ENCODE data around the gene PTPRN2.

The PTPRN2 gene

DNA sequence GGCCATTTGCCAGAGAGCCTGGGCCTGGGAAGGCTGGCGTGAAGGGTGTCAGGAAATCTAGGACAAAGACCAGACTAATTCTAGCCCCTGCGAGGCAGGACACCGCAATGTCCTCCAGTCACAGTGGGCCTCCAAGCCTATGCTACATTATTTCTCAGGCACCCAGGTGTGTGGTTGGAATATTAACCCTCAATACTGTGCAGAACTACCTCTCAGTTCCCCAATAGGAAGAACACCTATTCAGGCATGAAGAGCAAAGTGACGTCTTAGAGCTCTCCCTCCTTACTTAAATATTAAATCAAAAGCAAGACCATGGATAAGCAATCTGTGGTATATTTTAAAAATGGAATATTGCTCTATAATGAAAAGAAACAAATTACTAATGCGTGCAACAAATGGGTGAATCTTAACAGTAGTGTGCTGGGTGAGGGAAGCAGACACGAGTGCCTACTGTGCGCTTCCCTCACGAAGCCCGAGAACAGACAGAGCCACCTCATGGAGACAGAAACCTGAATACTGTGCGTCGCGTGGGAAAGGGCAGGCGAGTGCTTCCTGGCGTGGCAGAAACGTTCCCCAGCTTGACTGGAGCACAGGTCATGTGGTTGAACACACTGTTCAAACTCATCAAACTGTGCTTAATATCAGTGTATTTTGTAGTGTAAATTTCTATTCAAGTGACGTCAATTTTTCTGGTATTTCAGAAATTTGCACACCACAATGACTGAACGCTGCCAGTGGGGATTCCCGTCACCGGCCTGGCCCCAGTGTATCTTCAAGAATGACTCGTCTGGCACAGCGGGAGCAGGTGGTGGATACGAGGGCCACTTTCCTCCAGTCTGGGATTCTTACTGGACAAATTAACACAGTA is 15.5 kb upstream of the PTPRN2 start:
- no peak for FAIRE-seq

DNA sequence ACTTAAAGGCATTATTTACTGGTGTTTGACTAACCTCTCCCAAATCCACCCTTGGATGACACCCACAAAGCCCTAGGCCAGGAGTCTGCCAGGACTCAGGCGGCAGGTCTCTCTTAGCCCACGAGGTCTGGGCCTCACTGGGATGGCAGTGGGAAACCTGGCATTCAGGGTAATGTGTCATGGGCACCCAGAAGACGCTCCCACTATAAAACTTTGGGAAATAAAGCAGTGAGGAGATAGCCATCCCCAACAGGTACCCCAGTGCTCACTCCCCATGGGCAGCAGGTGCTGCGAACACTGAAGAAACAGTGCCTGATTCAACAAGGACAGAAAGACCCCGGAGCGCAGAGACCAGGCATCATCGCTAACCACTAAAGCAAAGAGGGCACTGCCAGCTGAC is 14.4 kb upstream of the PTPRN2 start:
- FAIRE-seq = no peak

DNA sequence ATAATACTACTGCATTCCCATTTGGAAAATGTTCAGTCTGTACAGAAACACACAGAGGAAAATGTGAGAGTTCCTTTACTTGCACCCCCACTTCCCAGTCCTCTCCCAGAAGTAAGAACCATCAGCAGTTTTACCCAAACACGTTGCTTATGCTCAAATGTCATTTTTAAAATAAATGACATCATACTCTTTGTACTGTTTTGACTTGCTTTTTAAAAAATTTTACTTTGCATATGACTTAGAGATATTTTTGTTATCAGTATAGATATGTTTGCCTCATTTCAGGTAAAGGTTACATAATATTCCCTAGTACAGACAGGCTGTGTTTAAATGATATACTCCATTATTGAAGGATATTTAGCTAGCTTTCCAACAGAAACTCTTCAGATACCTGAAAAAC is 13.5 kb upstream of the PTPRN2 start:
- no peak for FAIRE-seq

DNA sequence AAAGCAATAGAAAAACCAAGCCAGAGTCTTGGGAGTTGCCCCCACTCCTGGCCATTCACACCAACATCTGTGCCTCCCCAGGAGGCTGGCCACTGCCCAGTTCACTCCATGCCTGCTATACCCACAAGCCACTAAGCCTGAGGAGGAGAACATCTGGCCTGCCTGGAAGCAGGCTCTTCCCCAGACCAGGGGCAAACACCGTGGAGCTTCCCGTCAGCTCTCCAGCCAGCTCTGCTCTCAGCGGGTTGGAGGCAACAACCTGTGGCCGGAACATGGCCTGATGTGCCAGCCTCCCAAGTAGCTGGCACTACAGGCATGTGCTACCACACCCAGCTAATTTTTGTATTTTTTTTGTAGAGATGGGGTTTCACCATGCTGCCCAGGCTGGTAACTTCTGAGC is 9.1 kb upstream of the PTPRN2 start:
- FAIRE-seq = no peak

DNA sequence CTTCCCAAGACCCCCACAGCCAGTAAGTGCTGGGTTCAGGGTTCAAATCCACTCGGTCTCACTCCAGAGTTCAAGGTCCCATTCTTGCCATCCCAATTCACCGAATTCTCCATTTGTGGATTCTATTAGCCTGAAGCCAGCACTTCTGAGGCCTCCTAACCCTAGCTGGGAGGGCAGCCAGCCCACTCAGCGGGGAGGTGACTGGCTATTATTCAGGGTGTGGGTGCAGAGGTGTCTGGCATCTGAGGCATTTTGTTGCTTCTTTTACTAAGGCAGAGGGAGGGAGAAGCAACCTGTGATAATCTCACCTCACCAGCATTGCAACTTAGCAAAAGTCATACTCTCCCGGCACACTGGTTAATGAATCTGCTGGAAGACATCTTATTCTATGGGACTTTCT is 8.7 kb upstream of the PTPRN2 start:
- FAIRE-seq = no peak

DNA sequence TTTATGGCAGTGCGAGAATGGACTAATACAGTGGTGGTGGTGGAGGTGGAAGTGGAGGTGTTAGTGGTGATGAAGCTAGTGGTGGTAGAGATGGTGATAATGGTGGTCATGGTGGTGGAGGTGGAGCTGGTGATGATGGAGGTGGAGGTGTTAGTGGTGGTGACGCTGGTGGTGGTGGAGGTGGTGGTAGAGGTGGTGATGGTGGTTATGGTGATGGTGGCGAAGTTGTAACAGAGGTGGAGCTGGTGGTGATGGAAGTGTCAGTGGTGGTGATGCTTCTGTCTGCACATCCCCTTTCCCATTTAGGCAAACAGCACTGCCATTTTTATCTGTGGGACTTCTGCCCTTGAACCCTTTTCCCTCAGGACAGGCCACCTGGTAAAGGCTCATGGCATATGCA is 7.4 kb upstream of the PTPRN2 start:
- peak; percentile 50 for FAIRE-seq

DNA sequence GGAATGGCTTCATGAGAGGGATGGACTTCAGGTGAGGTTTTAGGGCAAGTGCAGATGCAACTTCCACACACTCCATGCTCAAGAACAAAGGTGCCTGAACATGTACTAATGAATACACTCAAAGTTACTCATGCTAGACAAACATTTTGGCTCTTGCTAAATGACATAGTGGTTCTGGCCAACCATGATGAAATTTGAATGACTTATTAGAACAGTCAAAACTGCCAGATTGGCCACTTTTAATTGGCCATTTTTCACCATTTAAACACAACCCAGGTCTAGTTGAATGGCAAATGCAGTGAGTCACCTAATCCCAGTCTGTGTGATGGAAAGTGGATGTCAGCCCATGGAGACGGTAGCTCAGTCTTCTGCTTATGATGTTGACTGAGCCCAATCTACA is 4.9 kb upstream of the PTPRN2 start:
- no peak for FAIRE-seq

DNA sequence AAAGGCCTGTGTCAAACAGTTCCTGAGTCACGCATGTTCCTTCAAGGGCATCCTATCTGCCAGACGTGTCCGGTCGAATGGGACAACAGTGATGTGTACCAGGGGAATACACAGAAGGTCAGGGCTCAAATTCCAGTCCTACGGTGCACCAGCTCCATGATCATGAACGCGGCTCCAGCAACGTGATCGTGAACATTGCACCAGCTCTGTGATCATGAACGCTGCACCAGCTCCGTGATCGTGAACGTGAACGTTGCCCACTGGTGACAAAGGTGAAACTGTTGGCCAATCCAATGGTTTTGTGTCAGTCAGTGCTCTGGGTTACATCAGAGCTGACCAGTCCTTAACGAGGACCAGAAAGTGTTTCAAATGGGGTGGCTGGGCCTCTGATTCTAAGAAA is 4.3 kb upstream of the PTPRN2 start:
- no peak for FAIRE-seq

DNA sequence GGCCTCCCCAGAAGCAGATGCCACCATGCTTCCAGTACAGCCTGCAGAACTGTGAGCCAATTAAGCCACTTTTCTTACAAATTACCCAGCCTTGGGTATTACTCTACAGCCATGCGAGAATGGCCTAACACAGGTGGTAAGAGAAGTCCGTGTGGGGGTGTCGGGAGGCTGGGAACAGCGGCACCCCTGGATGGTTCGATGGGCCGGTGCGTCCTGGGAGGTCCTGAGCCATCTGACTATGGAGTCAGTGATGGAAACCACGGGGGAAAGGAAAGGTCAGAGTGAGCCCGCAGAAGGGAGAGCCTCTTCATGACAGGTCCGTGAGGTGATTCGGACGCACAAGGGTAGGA is 2.5 kb upstream of the PTPRN2 start:
- no peak for FAIRE-seq

DNA sequence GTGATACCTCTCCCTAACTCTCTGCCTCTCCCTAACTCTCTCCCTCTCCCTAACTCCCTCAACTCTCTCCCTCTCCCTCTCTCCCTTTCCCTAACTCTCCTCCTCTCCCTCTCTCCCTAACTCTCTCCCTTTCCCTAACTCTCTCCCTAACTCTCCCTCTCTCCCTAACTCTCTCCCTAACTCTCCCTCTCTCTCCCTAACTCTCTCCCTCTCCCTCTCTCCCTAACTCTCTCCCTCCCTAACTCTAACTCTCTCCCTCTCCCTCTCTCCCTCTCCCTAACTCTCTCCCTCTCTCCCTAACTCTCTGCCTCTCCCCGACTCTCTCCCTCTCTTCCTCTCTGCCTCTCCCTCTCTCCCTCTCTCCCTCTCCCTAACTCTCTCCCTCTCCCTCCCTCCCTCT is 2.0 kb upstream of the PTPRN2 start:
- FAIRE-seq = no peak

DNA sequence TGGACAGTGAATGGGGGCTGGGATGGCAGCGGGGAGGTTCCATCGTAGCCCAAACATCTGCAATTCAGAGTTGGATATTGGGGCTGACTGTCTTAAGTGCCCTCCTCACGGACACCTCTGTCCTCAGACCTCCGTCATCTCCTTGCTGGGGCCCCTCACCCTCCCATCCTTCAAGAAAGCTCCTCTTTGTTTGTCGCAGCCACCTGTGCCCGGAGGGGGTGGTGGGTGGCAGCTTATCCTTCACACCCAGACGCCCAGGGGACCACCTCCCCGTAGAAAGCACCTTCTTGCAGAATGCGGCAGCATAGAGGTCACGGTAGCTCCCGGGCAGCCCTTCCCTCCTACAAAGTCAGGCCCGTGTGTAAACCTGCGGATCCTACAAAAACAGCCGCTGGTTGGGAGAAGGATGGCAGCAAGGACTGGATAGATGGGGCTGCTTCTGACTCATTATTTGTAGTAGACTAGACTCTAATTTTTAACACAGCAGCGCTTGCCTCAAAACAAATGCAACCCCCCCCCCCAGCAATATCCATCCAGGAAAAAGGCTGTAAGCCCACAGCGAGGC is 1.3 kb upstream of the PTPRN2 start:
- FAIRE-seq = no peak

DNA sequence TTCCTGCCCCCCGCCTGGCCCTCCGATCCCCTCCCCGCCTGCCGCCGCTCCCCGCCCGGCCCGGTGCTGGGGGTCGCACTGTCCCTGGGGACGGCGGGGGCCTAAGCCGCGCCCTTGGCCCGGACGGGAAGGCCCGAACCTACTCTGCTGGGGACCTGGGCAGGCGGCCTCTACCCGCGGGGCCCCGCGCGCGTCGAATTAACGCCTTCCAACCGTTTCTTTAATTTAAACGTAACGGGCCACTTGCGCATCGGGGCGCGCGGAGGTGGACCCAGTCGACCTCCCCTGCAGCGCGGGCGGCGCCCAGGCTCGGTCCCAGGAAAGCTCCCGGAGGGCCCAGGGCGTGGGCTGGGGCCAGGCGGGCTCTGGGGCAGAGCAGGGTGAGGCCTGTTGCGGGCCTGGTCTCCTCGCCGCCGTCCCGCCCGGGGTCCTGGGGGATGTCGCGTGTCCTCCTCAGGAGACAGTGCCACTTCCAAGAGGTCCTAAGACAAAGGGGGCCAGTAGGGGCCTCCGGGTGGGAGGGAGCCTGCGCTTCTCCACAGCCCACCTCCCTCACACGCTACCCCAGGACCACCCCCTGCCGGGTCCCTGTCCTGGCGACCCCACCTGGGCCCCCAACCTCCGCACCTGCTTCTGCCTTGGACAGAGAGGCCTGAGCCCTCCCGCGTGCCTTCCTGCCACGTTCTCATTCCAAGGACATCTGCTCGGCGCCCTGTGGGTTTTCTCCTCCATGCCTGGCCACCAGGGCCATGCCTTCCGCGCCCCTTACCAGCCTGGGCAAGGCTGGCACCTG is 658 bp upstream of the PTPRN2 start:
- FAIRE-seq = no peak

DNA sequence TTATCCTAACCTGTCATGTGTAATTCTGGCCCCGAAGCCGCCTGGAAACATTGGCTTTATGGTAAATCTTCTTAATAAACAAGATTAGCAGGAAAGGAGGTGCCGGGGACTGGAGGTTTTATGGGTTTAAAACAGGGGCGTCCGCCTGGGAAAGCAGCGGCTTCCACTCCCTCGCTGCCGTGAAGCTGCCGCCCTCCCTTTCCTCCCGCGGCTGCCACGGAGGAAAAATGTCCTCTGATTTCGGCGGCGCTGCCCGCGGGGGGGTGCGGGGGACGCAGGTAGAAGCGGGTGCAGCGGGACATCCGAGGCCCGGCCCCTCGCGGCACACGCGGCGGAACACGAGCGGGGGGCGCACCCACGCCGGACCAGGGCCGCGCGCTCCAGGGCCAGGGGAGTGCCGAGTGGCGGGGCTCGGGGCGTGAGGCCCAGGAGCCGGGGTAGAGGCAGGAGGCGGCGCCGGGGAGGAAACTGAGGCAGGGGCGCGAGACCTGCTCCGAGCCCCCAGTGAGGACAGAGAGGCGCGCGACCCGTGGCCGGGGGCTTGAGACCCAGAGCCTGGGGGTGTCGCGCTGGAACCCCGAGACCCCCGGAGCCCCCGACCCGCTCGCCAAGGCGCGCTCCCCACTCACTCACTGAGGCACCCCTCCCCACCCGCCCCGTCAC is 993 bp downstream of the PTPRN2 start:
- FAIRE-seq = no peak

DNA sequence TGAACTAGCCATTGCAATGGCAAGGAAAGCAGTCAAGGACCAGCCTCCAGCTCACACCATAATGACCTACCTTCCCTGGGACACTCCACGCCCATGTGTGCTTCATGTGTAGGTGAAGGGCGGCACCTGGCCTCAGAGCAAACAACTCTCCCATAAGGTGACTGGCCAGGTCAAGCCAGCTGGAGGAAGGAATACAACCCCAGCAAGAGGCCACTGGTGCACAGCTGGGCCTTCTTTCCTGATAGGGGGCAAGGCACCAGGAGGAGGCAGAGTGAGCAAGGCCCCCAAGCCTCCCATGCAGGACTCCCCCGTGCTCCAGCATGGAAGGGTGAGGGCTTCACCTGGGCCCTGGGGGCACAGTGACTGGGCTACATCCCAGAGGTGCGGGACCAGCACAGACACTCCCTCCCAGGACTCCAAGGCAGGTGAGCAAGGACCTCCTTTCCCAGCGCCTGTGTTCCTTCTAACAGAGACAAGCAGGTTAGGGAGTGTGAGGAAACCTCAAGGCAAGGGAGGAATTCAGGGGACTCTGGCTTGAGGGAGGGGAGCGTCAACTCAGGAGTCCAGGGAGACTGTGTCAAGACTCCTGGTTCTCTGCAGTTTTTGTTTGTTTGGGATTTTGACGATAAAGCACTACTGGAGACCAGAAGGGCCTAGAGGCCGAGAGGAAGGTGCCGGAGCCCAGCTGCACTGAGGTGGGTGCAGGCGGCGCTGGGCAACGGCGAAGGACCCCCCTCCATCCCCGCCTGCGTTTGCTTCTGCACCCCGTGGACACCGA is 1.7 kb downstream of the PTPRN2 start:
- no peak for FAIRE-seq

DNA sequence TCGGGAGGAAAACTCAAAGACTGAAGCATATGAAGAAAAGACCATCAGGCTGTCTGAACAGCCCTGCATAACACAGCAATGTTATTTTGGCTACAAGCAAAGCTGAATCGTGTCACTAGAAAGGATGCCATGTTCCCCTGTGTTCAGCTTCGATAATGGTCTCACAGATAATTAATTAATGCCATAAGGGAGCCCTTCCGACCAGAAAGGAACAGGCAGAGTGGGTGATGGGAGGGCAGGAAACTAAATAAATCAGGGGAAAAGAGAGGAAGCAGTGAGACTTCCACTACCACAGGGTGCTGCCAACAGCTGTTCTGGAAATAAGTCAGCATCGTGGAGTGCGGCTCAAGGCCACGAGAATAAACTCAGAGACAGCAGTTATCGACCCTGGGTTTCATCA is 3.2 kb downstream of the PTPRN2 start:
- no peak for FAIRE-seq

DNA sequence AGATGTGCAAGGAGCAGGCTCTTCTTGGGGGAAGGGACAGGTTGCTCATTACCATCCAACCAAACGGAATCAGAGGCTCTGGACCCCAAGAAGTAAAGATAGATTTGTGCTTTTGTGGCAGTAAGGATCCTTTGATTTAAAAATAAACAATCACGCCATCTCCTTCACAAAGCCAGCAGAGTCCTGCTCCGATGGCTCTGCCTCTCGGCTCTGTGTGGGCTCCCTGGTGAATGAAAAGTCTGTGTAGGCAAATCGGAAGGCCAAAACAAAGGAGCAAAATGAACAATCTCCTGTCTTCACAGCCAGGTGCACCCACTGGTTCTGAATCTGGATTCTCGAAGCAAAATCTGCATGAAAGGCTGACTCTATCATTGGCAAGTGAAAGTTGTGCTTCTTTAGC is 3.8 kb downstream of the PTPRN2 start:
- no peak for FAIRE-seq

DNA sequence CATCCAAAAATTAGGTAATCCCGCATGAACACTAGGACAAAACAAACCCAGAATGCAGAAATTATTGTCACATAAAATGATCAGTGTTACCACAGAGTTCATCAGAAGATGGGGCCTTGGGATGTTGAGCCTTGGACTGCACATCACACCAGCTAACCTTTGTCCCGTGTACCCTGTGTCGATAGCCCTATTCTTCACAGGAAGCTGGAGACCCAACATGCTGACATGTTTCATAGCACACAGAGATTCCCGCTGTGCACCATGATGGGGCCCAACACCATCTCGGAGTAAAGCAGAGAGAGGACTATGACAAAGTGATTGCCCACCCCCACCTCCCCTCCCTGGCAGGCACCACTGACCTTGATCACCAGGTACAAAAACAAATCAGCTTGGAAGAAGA is 4.5 kb downstream of the PTPRN2 start:
- no peak for FAIRE-seq

DNA sequence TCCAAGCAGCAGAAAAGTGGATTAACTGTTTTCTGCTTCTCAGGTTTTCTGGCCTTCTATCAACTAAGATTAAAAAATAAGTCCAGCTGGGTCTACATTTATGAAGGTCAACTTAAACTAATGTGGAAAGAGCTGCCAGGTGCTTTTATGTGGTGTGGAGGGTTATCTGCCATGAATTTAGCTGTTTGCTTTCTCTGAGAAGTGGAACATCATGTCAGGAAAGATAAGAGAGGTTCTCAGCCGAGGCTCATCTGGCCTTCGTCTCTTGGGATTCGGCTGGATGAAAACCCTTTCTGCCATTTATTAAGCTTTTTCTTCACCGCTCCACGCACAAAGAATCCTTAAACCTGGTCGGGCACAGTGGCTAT is 5.5 kb downstream of the PTPRN2 start:
- FAIRE-seq = no peak

DNA sequence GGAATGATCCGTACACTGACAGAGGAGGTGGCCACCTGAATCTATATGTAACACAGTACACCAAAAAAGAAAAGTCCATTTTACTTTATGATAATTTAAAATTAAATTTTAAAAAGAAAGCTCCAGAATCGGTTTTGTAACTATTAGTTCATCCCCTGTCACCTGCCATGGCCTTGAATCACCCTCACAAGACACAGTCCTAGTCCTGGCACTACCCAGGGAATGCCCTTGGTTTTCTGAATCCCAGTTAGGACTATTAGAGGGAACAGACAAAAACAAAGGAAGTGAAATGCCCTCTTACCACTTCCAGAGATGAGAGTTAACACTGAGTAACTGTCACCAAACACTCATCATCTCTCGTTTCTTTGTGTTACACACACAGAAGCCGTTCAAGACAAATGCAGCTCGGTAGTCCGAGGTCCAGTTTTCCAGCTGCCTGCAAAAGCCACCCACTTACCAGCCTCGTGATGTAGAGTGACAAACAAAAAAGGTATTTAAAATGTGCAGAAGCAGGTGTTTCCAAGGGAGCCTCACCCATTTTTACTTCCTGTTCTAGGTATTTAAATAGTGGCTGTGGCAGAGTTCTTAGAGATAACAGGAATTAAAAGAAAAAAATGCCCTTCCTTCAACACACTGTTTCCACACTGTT is 6.1 kb downstream of the PTPRN2 start:
- FAIRE-seq = no peak

DNA sequence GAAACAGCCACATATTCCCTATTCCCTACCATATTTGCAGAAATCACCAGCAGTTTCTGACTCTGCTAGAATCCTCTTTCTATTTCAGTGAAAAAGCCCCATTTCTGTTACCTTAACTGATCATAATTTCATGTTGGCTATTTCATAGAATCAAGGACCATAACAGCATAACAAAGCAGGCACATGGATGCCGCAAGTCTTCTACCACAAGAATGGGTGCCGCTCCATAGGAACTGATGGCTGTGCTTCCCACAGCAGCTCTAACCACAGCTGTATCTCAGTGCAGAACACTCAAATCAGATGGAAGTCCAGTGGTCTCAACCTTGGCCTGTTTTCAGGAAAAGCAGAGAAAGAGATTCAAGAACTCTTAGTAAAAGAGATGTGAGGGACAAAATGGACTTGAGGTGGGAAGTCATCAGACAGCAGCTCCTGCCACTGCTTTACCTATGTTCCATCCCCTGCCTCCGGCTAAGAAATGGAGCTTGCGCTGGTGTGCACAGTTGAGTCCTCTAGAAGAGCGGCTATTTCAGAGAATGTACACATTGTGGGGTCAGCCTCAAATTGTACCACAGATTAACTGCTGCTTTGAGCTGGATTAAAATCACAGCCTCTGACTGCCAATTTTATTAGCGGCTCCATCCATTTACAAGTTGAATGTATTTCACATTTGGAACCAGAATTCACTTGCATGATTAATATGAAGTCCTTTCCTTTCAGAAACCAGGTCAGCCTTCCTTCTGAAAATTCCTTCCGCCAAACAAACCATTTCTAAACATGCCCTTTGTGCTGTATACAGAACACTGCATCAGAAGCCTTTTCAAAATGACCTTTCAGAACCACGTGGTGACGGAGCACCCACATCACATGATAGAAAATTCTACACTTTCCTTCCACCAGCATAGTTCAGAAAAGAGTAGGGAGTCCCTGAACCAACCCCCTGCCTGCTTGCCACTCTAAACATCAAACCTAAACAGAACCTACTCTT is 7.7 kb downstream of the PTPRN2 start:
- no peak for FAIRE-seq
